ENCODE measurements around the gene INHBB.
"Not testable (repeated sequence)": the region's sequence is repeated elsewhere in the genome, so short reads cannot be mapped to it uniquely, and the experiment has no call there.

The INHBB gene

GRCh38 chr2:120346026-120346666 is at the start of gene INHBB:
Gene INHBB, plus strand, starts transcription at chr2:120346136. Its CDS starts 53 bp downstream, at chr2:120346189.
- no peak for DNase-seq (ENCODE audit: low spot score)

GRCh38 chr2:120298173-120298835 is 47.6 kb upstream of the INHBB start:
- DNase-seq (ENCODE audit: low spot score): no peak

- DNase-seq (ENCODE audit: low spot score): no peak
These were observed 46.9 kb upstream of the INHBB start for GRCh38 chr2:120299004-120299403.

GRCh38 chr2:120299561-120299960 is 46.4 kb upstream of the INHBB start:
- DNase-seq (ENCODE audit: low spot score): no peak

- DNase-seq (ENCODE audit: low spot score): no peak
These were observed 45.6 kb upstream of the INHBB start for GRCh38 chr2:120300385-120300784.

- no peak for DNase-seq (ENCODE audit: low spot score)
These were observed 44.7 kb upstream of the INHBB start for GRCh38 chr2:120301284-120301683.

- DNase-seq (ENCODE audit: low spot score): no peak
These were observed 43.6 kb upstream of the INHBB start for GRCh38 chr2:120302301-120302700.

GRCh38 chr2:120303177-120303576 is 42.8 kb upstream of the INHBB start:
- DNase-seq (ENCODE audit: low spot score): no peak

GRCh38 chr2:120305296-120305695 is 40.6 kb upstream of the INHBB start:
- DNase-seq (ENCODE audit: low spot score): no peak

GRCh38 chr2:120305937-120306490 is 39.9 kb upstream of the INHBB start:
- DNase-seq (ENCODE audit: low spot score): no peak

GRCh38 chr2:120307482-120307881 is 38.5 kb upstream of the INHBB start:
- DNase-seq (ENCODE audit: low spot score): no peak

- DNase-seq (ENCODE audit: low spot score): no peak
These were observed 37.7 kb upstream of the INHBB start for GRCh38 chr2:120308038-120308910.

- DNase-seq (ENCODE audit: low spot score): no peak
These were observed 35.8 kb upstream of the INHBB start for GRCh38 chr2:120310136-120310535.

GRCh38 chr2:120310841-120311240 is 35.1 kb upstream of the INHBB start:
- not testable (repeated sequence) for DNase-seq (ENCODE audit: low spot score)

GRCh38 chr2:120312076-120312475 is 33.9 kb upstream of the INHBB start:
- DNase-seq (ENCODE audit: low spot score): no peak

- peak; percentile 91 for DNase-seq (ENCODE audit: low spot score)
These were observed 32.9 kb upstream of the INHBB start for GRCh38 chr2:120312860-120313694.

GRCh38 chr2:120313695-120314615 is 32.0 kb upstream of the INHBB start:
- DNase-seq (ENCODE audit: low spot score): no peak

- DNase-seq (ENCODE audit: low spot score): no peak
These were observed 31.1 kb upstream of the INHBB start for GRCh38 chr2:120314690-120315366.

- DNase-seq (ENCODE audit: low spot score): no peak
These were observed 30.4 kb upstream of the INHBB start for GRCh38 chr2:120315367-120316033.
